ENCODE data around the gene IGFL3.
"Not testable (repeated sequence)": the region's sequence is repeated elsewhere in the genome, so short reads cannot be mapped to it uniquely, and the experiment has no call there.

The IGFL3 gene

DNA sequence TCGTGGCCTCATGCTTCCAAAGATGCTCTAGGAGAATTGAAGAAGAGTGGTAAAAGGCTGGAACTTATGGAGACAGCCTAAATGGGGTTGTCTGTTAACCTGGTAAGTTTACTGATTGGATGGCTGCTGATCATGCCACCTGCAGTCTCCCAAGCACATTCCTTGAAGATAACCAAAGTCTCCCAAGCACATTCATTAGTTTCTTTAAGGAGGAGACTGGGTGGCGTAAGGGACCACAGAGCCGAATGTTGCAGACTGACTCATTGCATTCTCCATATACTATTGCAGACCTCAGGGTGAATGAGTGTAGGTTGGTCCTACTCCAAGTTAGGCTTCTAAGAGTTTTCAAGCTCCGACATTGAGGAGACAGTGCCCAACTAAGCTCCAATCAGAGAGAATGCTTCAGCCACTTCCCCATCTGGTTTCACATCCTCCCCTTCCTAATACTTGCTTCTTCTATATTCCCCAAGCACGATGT, at the start of gene IGFL3:
Gene IGFL3 (minus strand): TSS at position 51 of the 478 bp plus-strand sequence. CDS start 39 bp downstream, at position 12.
- no peak for DNase-seq

DNA sequence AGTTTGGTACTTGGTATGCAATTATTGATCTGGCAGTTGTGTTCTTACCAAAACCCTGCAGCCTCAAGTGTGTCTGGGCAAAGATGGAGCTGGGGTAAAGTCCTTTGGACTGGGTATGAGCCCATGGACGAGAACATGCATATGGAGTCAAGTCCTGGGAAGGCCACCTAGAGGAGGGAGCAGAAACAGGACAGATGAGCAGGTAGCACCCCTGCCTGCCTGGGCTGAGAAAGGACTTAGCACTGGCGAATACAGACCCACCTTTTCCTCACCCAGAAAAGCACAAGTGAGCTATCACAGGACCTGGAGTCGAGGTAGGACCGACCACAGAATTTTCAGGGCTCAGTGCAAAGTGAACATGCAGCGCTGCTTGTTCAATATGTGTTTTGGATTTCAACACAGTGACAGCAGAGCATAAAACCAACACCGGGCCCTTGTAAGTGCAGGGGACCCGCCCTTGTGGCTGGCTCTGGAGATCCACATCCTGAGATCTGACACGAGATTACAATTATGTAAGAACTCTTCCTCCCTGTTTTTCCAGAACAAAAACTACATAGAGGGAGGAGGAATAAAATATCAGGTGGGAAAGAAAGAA, 49.5 kb upstream of the IGFL3 start:
- DNase-seq: no peak

DNA sequence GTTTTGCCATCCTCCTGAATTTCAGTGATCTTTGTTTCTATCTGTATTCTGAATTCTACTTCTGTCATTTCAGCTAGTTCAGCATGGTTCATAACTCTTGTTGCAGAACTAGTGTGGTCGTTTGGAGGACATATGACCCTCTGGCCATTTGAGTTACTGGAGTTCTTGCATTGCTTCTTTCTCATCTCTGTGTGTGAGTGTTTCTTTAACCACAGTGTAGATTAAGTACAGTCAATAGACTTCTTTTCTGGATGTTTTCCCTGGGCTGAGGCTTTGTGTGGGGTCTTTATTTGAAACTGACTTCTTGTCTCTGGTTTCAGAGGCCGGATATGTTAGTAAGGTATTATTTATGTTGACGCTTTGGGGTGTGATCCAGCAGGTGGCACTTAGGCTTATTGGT, 38.2 kb upstream of the IGFL3 start:
- no peak for DNase-seq

DNA sequence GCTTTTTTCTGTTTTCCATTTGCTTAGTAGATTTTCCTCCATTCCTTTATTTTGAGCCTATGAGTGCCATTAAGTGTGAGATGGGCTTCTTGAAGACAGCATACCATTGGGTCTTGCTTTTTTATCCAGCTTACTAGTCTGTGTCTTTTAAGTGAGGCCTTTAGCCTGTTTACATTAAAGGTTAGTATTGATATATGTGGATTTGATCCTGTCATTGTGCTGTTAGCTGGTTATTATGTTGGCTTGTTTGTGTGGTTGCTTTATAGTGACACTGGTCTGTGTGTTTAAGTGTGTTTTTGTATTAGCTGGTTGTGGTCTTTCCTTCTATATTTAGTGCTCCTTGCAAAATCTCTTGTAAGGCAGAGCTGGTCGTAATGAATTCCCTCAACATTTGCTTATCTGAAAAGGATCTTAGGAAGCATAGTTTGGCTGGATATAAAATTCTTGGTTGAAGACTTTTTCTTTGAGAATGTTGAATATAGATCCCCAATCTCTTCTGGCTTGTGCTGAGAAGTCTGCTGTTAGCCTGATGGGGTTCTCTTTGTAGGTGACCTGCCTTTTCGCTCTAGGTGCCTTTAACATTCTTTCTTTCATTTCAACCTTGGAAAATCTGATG, 37.3 kb upstream of the IGFL3 start:
- not testable (repeated sequence) for DNase-seq

DNA sequence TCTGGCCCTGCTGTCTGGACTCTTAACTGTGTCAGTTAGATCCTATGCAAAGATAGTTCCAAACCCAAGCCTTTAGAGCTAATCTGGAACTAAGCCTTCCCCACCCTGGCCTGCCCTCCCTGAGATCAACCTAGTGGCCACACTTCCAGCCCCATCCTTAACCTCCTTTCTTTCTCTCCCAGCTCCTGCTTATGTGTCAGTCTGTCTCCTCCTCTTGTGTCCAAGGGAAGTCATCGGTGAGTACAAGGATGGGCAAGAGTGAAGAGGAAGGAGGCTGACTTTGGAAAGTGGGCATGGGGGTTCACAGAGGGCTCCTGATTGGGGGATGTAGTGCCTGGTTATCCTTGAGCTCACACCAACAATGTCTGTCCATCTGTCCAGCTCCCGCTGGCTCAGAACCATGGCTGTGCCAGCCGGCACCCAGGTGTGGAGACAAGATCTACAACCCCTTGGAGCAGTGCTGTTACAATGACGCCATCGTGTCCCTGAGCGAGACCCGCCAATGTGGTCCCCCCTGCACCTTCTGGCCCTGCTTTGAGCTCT, 35.8 kb upstream of the IGFL3 start:
- no peak for DNase-seq

DNA sequence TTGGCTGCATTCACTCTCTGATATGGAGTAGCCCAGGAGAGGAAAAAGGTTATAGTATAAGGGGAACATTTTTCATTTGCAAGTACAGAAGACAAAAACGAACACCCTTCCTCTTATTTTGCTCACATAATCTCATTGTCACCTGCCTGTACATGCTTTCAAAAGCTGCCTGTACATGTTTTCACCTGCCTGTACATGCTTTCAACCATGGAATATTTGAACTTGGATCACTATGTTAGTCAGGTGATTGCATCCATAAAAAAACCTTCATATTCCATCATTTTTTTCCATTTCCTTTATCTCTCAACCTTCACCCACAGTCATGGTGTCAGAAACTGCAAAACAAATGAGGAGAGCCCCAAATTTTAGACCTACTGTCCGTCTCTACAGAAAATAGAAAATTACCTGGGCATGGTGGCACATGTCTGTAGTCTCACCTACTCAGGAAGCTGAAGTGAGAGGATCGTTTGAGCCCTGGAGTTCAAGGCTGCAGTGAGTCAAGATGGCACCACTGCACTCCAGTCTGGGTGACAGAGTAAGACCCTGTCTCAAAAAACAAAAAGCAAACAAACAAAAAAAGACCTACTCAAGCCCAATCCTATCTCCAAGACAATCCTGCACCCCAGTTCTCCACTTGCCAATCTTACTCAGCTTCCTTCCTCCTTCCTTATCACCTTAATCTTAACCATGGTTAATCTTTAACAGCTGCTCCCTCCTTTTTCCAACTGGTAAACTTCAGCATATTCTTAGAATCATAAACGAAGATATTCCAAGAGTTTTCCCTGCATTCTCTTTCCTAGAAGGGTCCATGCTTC, 35.1 kb upstream of the IGFL3 start:
- DNase-seq: no peak

DNA sequence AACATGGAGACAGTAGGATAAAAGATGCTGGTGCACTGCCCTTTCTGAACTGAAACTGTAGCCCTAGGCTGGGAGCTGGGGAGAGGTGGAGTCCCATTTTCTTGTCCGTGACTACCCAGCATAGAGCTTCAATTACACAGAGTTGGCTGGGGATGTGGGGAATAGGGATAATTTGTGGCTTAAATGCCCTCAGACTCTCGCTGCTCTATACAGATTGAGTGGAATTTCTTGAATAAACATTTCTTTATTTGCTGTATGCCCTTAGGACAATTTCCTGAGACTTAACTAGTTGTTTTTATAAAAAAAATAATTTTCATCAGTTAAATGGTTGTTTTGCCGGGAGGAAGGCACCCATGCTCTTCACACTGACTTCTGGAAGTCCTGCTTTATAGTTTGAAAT, 30.7 kb upstream of the IGFL3 start:
- DNase-seq: no peak

DNA sequence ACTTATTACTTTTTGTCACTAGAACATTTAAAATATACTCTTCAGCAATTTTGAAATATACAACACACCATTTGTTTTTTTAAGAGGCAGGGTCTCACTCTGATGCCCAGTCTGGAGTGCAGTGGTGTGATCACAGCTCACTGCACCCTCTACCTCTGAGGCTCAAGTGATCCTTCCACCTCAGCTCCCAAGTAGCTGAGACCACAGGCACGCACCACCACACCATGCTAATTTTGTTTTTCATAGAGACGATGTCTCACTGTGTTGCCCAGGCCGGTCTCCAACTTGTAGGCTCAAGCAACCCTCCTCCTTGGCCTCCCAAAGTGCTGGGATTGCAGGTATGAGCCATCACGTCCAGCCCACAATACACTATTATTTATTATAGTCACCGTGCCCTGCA, 26.1 kb upstream of the IGFL3 start:
- no peak for DNase-seq

DNA sequence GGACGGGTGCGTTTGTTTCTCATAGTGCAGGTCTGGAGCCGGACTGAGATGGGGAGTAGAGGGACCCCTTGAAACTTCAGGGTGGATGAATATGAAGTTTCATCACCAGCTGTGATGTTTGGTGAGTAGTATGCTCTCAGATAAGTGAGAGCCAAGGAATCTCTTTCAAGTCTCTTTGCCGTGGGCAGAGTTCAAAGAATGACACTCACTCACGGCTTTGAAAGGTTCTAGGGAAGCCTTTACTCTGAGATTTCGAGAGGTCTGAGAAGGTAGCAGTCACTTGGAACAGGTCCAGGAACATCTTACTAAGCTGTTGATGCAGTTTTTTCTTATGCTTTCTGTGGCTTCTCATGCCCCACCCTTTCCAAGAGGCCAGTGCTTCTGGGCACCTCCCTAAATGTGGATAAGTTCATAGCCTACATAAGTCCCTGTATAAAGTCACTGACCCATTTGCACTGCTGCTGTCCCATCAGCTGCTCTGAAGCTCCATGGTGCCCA, 23.4 kb upstream of the IGFL3 start, which contains the start of gene IGFL2:
Gene IGFL2 (plus strand): TSS at position 448 of the 498 bp plus-strand sequence. CDS start 41 bp downstream, at position 489.
- DNase-seq: no peak

DNA sequence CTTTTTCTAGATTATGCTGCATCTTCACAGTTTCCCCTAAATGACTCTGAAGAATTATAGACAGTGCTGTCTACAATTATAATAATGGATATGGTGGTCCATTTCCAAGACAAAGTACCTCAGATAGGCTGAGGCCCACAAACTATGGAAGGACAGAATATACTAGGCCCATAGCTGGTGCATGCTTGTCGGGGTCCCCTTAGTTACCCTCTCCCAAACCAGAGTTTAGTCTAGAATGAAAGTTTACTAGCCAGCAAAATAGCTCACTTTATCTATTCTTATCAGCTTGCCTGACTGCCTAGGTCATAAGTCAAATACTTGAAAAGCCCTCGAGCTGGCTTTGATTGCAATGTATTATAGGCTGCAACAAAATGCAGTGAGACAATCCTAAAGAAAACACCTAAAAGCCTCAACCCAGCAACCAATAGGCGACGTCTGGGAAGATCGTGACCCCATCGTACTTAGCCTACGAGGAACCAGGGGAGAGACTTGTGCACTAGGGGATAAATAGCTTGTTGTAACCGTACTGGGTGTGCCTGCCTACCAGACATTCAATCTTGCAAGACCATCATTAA, 22.8 kb upstream of the IGFL3 start:
- DNase-seq: no peak

DNA sequence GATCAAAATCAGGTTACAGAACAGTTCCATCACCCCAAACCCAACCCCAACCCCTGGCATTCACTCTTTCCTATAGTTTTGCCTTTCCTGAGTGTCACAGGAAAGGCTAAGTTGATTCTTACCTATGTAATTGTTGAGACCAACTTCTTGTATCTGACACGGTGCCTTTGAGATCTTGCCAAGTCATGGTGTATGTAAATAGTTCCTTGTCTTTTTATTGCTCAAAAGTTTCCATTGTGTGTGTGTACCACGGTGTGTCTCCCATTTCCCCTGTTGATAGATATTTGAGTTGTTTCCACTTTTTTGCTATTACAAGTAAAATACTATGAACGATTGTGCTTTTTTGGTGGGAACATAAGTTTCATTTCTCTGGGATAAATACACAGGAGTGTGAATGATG, 20.3 kb upstream of the IGFL3 start:
- no peak for DNase-seq

DNA sequence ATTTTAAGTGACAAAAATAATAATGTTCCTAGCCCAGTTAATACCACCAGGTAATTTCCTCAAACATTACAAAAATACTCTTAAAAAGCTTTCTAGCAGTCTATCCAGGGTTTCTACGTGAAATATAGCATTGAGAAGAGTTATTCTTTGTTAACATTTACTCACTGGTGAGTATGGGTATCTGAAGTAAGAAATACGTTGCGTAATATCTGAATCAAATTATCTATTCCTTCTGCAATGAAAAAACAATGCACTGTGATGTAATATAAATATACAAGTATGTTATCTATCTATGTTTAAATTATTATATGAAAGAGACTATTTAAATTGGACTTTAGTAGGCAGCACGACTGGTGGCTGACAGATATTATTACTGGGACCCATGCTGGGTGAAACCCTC, 17.8 kb upstream of the IGFL3 start:
- no peak for DNase-seq

DNA sequence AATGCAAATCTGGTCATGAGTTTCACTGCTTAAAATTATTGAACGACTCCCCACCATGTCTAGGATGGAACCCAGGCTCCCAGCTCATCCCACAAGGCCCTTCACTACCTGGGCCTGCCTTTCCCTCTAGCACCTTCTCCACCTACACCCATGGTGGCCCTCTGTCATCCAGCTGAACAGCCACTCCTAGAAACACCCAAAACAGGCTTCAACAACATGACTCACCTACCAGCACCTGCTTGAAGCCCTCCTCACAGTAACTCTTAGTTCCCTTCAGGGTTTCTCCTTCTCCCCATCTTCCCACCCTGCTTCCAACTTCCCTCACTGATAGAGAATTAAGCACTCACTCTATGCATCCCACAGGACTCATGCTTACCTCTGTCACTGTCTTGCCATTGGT, 16.9 kb upstream of the IGFL3 start:
- DNase-seq: no peak

DNA sequence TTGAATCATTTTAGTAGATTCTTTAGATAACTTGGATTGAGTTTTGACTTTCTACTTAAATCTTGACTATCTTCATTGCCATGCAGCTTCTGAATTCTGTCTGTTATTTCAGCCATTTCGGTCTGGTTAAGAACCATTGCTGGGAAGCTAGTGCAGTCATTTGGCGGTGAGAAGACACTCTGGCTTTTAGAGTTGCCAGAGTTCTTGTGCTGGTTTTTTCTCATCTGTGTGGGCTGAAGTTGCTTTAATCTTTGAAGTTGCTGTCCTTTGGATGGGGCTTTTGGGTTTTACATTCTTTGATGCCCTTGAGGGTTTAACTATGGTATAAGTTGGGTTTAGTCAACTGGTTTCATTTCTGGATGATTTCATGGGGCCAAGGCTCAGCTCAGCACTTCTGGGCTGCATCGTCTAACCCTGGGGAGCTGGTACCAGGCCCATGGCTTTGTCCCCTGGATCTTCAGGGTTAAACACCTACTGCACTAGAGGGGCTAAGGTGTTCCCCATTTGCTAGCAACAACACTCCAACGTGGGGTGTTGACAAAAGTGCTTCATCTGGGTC, 13.5 kb upstream of the IGFL3 start:
- DNase-seq: no peak

DNA sequence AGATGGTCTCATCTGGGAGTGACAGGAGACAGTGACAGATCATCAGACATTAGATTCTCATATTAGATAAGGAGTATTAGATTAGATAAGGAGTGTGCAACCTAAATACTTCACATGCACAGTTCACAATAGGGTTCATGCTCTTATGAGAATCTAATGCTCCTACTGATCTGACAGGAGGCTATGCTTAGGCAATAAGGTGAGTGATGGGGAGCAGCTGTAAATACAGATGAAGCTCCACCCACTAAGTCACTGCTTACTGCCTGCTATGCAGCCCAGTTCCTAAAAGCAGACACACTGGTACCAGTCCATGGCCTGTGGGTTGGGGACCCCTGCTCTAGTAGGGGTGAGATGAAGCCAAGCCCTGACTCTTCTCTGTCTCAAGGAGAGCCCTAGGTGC, 10.0 kb upstream of the IGFL3 start:
- DNase-seq: peak; percentile 11

DNA sequence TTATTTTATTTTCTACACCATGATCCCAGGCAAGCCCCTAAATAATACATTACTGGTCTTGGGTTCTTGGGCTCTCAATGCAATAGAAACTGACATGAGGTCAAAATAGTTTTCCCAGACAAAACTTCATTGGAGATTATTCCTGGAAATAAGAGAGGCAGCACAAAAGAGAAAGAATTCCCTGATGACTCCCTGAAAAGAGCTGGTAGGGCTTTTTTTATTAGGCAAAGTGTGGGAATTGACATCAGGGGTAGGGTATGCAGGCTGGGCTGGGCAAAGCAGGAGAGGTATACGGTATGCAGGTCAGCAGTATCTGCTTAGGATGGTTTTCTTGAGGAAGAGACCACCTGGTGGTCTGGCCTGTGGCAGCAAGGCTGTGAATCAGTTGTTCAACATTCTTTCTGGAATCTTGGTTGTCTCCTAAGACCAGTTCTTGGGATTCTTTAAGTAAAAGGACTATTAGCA, 9.3 kb upstream of the IGFL3 start:
- no peak for DNase-seq

DNA sequence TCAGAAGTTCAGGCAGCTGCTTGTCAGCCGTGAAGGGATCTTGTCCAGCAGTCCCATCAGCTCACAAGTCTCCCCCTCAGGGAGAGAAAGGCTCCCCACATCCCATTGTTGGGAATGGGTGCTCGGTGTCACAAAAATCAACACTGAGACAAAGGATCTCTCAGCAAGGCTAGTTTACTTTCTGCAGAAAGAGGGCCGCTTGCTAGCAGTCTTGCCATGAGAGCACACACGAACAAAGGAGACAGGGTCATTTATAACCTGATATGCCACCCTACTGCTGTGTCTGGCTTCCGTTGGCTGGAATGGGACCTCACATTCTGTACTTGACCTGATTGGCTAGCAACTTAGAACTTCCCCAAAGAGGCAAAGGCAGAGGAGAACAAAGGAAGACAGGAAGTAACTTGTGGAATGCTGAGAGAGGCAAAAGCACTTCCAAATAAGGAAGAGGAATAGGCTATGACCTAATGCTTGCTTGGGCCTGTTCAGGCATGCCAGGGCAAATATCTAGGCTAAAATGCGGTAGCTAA, 8.7 kb upstream of the IGFL3 start:
- peak; percentile 94 for DNase-seq

DNA sequence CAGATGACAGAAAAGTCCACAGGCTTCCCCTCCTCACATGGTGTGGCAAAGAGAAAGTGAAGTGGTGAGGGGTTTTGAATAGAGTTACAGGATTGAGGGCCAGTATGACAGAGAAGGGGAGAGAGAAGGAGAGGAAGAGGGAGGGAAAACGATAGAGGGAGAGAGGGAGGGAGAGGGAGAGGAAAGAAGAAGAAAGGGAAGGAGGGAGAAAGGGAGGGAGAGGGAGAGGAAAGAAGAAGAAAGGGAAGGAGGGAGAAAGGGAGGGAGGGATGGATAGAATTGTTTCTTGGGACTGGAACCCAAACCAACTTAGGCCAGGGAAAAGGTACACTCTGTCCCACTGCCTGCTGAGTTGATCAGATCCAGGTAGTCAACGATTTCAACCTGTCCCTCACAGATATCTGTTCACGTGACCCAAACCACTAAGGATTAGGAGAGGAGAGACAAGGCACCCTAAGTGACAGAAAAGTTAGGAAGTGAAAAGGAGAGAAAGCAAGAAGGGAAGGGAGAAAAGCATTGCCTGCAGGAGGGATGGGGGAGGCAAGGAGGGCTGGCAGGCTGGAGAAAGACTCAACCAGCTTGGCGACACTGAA, 8.1 kb upstream of the IGFL3 start:
- DNase-seq: no peak

DNA sequence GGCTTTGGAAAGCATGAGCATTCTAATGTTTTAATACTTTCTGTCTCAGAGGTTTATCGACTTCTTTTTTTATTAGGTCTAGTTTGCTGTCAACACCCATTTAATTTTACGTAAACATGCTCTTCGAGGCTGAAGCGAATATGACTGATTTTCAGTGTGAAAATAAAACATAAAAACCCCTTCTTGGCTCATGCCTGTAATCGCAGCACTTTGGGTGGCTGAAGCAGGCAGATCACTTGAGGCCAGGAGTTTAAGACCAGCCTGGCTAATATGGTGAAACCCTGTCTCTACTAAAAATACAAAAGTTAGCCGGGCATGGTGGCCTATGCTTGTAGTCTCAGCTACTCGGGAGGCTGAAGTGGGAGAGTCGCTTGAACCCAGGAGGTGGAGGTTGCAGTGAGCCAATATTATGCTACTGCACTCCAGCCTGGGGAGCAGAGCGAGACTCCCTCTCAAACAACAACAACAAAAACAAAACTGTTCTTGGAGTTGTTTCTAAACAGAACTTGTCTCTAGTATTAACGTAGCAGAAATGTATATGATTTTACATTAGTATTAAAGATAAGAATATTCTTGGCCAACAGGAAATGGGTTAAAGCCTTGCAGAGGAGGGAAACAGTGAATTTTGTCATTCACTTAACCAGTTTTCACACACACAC, 7.1 kb upstream of the IGFL3 start:
- DNase-seq: no peak

DNA sequence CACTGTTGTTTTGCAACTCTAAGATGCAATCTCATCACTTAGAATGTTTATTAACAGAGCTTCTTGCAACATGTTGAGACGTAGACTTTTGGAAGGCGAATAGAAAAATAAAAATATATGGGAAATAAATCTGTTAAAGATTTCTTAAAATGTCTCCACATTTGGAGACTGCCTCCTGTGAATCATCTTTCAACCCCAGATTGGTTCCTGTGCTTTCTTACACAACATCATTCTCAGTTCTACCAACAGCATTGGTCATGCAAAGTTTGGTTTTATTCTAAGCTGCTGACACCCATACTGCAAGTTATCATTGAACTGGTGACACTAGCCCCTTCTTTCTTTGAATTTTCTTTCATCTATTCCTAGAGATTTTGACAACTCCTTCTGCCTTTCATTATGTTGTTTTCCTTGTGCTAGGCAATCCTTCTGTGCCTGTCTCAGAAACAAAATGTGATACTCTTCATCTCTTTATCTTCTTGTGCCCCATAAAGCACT, 1.6 kb upstream of the IGFL3 start:
- no peak for DNase-seq

DNA sequence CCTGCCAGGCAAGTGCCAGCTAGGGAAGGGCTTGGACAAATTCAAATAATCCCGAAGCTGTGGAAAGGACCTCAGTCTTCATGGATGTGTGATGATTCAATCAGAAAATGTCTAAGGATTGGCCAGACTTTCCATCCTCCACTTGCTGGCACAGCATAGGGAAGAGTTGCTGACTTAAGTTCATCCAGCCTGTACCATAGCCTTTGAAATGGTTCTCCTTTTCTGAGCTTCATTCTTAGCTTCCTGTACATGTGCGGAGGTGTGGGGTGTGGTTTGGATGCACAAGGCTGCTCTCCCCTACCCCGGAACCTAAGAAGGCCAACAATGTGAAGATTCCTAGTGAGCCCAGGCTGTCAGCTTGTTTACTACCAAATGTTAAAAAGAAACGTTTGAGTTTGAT, 959 bp upstream of the IGFL3 start:
- DNase-seq: no peak

Data from HCEC 1CT (cell line).